Activated naive CD4-positive, alpha-beta T cell treated with anti-CD3 and anti-CD28 coated beads, Interleukin-2, amount 50 U/mL, for 16 hours (primary cell): Measurements from ENCODE around the gene GRB2.
A peak's percentile ranks its signal among the peaks of the same experiment; 100 is the strongest.
"Not testable (repeated sequence)": the region's sequence is repeated elsewhere in the genome, so short reads cannot be mapped to it uniquely, and the experiment has no call there.

Experiments
- DNase-seq: peaks from one replicate; pipeline ENCODE4 v3.0.0-alpha.2; 2020

GRB2 gene

DNA sequence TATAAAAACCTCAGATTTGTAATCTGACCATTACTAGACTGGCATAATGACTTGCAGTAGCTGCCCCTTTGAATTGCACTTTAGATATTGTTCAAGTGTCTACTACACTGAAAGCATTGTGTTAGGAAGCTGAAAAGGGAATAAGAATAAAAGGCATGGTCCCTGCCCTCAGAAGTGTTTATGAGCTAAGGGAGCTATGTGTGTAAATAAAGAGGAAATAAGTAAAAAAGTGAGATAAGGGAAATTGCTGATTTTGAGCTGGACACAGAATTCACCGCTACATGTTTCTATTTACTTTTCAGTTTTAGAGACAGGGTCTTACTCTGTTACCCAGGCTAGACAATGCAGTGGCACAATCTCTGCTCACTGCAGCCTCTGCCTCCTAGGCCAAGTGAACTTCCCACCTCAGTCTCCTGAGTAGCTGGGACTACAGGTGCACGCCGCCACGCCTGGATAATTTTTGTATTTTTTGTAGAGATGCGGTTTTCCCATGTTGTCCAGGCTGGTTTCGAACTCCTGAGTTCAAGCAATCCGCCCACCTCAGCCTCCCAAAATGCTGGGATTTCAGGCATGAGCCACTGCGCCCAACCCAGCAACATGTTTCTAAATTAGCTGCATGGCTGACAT is 57.0 kb downstream of the GRB2 start:
- no peak for DNase-seq

DNA sequence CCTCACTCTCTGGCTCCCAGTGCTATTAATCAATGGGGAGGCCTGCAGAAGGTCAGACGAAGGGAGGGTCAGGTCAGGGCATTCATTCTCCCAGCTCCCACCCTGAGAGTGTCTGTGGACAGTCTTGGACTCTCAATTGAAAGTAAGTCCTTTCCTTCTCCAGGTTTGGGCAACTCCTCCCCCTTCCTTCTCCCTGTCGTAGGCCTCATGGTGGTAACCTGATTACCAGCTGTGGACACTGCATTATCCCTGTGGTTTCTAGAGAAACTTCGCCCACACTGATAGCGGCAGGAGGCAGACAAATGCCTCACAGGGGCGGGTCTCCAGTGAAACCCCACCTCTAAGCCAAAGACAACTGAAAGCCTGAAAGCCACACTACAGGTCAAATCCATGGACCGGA is 58.6 kb downstream of the GRB2 start:
- DNase-seq: no peak

DNA sequence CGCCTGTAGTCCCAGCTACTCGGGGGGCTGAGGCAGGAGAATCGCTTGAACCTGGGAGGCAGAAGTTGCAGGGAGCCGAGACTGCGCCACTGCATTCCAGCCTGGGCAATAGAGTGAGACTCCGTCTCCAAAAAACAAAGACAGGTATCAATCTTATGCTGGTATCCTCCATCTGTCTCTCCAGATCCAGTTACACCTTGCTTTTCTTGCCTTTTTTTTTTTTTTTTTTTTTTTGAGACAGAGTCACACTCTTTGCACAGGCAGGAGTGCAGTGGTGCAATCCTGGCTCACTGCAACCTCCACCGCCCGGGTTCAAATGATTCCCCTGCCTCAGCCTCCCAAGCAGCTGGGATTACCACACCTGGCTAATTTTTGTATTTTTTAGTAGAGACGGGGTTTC is 59.1 kb downstream of the GRB2 start:
- DNase-seq: not testable (repeated sequence)

DNA sequence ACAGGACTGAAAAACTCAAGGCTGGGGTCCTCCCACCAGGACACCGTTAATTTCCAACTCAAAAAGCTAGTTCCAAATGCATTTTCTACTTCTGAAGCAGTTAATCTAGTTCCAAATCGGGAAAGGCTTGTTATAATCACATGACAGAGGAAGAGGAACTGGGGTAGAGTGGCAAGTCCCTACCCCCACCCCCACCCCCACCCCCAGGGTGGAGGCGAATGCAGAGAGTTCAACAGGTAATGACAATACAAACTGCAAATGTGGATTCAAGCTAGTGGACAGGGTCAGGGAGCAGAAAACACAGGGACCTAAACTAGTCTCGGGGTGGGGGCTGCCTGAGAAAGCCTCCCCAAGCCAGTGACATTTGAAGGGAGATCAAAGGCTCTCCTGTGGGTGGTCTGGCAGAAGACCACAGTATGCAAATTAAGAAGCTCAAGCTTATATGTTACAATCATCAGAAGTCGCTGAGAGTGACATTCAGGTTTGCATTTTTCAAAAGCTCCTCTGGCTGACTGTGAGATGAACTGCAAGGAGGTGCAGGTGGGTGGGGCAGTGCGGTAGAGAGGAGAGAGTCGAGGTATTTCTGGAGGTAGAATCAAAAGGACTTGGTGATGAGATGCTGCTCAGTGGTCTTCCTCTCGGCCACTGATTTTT is 59.8 kb downstream of the GRB2 start:
- peak; percentile 37 for DNase-seq

DNA sequence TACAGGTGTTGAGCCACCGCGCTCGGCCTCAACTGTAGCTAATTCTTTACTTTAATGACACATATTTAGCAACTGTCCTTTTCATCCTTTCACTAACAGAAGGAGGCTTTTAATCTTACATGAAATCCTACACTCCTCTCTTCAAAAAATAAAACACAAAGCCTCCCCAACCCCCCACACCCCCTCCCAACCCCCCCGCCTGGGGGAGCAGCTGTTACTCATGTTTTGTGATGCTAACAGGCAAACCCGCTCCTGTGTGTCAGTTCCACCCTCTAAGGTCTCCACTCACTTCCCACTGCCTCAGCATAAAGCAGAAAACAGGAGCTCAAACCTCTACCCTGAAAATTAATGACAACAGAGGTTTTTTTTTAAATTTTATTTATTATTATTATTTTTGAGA is 60.8 kb downstream of the GRB2 start:
- DNase-seq: peak; percentile 59

DNA sequence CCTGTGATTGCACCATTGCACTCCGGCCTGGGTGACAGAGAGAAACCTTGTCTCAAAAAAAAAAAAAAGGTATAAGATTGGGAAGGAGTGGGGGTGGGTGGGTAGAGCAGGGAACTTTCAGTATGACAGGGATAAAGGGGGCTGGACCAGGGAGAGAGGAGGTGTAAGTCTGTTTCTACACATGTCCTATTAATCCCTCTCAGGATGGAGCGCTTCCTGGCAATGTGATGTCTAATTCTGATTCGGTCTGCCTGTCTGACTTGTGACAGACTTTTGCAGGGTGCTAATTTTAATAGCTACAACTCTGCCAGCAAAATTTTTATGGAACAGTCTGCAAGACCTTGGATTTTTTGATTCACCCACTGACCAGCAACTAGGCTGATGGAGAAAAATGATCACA is 62.5 kb downstream of the GRB2 start:
- DNase-seq: no peak

DNA sequence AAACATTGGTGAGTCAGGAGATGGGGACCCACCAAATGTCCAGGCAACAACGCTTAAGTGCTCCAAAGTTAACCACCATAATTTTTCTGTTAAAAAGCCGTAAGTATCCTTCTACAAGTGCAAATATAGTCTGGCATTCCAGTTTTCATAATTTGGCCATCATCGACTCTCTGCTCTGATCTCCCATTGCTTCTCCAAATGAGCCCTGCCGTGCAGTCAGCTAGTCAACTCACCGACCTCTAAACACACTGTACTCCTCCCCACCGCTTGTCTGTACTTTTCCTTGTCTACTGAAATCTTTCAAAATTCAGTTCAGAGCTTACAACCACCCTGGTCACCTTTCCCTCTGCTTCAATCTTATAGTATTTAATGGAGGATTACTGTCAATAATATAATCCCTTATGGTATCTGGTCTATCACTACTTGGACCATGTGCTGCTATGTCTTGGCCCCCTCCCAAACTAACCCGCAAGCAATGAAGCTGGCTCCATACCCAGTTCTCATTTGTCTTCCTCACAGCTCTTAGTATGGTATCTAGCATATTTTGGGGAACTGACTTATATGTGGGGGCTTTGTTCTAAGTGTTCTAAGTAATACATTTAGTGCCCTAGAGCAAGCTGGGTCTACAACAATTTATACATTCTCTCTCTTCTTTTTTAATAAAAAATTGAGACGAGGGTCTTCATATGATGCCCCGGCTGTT is 63.5 kb downstream of the GRB2 start:
- no peak for DNase-seq

DNA sequence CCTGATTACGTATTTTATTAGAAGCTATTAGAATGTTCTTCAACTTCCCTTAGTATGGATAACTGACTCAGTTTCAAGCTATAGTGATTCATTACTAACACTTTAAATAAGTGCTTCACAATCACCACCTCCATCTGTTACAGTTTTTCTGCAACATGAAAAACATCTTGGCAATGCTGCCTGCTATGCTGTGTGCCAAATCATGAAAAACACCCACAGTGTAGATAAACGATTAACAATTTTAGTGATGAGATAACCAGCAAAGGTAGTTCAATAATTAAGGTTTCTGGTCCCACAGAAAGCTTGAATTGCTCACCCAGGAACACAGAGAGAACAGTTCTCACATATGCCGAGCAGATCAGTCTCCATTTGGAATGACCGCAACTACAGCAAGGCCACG is 64.8 kb downstream of the GRB2 start:
- DNase-seq: no peak

DNA sequence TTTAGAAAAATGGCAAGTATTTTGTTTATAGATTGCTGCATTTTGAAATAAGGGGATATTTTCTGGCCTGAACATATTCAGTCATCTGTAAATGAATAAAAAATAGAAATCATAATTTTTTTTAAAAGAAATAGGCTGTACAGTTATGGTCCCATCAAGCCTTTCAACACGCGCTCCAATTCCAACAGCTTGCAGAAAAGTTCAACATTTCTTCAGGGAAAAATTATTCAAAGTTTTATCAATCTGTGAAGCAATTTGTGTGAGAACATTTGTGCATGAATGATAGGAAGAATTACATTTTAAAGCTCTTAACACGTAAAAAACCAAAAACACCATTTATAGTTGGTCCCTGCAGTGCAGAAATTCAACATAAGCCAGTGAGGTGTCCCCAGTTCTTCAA is 65.5 kb downstream of the GRB2 start:
- no peak for DNase-seq

DNA sequence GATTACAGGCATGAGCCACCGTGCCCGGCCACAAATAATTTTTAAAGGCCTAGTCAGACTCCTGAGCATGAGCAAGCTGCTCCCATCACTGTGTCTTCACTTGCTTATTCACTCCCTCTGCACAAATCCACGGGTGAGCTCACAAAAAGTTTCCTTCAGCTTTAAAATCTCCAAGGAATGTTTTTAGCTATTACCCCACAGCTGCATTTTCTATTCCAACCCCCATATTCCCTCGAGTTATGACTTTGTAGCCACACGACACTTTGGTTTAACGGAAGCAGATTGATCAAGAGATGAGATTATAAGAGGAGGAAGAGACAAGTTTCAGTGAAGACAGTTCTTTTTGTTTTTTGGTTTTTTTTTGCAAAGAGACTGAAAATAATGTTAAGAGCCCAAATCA is 67.1 kb downstream of the GRB2 start:
- no peak for DNase-seq

DNA sequence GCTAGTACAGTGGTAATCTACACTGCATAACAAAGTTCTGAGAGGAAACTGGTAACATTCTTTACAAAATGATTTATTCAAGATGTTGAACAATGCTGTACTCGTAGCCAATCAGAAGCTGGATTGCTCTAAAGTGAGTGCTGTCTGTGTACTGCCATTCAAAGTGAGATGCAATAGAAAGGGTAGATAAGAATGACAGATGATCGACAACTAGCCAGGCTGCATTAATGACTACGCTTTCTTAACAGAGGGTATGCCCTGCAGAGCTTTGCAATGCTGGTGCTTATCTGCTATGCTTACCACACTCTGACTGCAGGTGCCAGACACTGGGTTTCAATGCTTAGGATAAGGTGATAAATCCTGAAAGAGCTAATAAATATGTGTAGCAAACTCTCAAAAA is 70.2 kb downstream of the GRB2 start:
- DNase-seq: no peak

DNA sequence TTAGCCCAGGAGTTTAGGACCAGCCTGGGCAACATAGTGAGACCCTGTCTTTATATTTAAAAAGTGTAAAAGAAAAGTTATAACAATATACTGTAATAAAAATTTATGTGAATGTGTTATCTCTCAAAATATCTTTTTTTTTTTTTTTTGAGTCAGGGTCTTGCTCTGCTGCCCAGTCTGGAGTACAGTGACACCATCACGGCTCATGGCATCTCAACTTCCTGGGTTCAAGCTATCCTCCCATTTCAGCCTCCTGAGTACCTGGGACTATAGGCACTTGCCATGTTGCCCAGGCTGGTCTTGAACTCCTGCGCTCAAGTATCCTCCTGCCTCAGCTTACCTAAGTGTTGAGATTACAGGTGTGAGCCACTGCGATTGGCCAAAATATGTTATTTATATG is 70.8 kb downstream of the GRB2 start:
- no peak for DNase-seq

DNA sequence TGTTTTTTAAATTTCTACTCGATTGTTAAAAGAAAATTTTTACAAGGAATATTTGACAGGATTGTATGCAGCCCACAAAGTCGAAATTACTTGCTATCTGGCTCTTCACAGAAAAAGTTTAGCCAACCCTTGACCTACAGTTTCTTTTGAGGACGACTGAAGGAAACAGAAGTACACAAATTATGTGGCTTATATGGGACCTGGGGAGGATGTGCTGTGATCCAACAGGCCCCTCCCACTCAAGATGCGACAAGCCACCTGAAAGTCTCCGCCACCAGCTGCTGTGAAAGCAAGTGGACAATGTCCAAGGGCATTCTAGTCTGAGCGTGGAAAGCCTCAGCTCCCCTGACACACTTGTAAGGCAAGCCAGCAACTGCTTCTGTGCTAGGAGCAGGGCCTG is 73.8 kb downstream of the GRB2 start:
- DNase-seq: no peak

DNA sequence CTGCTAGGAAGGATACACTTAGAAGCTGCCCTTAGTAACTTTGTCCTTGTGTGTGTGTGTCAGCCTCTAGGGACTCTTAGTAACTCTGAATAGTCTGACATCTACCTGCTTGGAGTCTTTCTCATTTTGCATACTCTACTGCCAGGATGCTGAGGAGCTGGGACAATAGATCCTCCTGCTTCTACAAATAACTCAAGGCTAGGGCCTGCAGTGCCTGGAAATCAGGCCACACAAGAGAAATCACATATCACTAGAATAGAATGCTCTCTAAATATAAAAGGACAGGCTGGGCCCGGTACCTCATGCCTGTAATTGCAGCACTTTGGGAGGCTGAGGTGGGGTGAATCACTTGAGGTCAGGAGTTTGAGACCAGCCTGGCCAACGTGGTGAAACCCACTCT is 77.7 kb downstream of the GRB2 start:
- no peak for DNase-seq

DNA sequence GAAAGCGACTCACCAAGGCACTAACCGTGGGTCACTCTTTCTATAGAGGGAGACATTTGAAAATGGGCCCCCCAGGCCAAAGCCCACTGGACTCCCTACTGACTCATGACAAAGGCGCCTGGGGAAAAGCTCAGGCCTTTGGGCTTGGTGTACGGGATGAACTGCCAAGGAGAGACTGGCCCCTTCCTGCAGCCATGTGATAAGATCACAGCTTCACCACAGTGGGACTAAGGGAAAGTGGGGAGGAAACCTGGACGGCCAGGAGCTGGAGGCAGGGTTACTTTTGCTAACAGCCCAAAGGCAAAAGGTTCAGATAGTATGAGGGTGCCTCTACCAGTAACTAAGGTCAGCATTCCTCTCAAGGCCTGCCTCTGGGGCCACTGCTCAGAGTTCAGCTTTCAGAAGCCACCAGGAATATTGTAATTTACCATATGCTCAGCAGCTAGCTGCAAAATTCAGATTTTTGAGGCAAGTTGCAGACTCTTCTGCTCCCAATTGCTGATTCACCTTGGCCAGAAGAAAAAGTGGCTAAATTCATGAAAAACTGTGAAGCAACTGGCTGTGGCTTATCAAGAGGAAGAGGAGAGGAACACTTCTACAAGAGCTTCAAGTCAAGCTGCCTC is 79.1 kb downstream of the GRB2 start:
- DNase-seq: no peak

DNA sequence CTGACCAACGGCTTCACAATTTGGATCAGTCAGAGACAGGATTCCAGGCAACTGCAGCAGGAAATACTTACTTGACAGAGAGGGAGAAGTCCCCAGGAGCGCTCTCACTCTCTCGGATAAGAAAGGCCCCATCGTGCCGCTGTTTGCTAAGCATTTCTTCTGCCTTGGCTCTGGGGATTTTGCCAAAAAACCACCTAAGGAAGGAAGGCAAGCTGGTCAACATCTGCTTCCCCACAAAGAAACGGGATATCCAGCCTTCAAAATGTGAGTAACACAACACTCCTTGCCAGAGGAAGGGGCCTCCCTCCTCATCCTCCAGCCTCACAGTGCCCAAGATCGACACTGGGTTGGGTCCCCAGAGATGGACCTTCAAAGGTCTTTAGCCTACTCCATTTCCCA is 79.7 kb downstream of the GRB2 start:
- DNase-seq: no peak

DNA sequence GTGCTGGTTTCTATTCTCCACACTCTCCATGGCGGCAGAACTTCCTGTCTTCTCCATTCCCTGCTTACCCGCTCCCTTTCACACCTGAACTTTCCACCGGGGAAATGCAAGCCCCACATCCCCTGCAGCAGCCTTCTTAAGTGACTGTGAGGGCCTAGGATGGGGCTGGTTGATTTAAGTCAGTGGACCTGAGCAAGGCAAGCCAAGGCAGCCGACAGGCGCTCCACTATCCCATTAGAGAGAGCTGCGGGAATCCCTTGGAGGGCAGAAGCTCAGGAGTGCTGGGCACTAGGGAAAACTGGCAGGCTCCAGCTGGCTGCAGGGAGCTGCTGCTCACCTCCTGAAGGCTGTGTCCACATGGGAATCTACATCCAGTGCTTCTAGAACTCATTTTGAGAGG is 80.1 kb downstream of the GRB2 start:
- DNase-seq: no peak

DNA sequence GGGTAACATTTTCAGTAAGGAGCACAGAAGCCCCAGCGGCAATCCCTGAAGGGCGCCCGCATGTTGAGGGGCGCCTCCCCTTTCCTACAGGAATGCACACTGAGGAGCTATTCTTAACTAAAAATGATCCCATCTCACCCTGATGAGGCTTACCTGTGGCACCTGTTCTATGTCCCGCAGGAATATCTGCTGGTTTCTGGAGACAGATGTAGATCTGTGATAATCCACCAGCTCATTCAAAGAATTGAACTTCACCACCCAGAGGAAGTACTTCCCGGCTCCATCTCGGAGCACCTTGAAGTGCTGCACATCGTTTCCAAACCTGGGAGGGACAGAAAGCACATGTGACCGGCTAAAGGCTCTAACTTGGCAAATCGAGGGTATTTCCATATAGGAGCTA is 84.0 kb downstream of the GRB2 start:
- DNase-seq: no peak

DNA sequence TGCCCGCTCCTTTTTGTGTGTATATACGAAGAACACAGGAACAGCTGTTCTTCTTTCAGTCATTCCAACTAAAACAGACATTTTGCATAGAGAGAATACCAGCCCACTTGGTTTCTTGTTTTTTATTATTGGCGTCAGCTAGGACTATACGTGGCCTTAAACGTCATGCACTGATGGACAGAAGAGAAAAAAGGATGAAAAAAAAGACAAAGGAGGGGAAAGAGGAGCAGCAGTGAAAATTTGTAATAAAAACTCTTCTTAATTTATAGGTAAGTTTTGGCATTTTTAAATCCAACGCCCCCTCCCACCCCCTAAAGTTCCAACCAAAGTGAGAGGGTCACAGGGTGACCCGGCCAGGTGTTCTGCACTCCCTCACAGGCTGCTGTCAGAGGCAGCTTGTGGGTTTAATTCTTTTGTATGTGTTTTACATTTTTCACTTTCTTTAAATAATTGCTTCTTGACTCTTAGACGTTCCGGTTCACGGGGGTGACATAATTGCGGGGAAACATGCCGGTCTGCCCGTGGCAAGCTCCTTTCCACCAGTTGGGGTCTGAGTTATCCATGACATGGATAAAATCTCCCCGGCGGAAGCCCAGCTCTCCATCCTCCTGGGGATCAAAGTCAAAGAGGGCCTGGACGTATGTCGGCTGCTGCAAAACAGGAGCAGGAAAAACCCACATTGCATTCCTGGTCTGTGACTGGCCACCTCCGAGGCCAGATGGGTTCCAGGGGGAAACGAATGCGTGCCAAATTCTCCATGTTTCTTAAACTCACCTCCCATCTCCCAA is 85.4 kb downstream of the GRB2 start:
- DNase-seq: no peak

DNA sequence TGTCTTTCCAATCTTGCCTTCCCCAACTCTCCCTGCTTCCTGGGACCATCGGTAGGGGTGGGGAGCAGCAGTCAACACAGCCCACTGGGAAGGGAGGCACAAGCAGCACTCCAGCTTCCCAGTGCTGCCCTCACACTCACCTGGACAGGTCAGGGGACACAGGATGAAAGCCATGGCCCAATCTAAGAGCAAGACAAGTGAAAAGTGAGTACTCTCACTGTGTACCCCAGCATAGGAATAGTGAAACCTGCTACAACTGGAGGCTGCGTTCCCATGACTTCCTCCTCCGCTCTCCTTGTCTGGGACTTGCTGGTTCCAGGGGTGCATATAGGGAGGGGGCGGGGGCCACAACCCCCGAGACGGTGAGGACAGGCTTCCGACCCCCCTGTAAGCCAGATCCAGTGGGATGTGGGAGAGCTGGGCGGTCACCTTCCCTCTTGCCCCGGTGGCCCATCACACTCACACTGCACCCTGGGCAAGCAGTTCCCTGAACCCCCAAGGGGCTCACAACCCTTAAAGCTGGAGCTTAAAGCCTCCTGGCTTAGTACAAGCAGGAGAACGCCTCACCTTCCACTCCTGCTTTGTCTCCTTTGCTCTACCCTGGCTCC is 86.8 kb downstream of the GRB2 start:
- no peak for DNase-seq

DNA sequence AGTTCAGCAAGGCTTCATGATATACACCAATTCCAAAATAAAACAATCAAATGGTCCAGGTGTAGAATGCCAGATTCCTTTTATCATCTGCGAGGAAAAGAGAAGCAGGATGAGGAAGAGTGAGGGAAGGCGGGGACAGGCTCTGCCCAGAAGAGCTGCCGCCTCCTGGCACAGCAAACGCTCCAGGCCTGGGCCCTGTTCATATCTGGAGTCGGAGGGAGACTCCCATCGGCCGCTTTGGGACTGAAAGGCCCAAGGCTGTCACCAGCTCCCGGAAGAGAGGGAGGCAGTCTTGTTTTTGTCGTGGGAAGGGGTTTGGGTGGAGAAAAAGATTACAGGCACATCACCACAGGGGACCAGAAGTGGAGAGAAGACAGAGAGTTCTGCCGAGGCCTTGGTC is 87.3 kb downstream of the GRB2 start:
- DNase-seq: no peak

DNA sequence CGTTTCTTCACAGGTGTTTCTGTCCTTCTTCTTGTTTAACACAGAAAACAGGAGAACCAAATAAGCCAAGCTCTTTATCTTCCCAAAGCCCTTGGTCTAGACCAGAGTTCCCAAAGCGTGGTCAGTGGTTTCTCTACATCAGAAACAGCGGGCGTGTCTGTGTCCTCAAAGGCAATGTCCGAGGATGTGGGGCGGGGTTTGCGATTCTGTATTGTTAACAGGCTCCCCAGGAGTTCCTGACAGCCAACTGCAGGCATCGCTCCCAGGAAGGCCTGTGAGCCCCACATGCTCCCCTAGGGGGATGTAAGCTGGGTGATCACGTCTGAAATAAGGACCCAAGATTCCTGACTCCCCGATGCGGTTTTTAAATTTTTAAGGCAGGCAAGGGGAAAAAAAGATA is 87.8 kb downstream of the GRB2 start:
- DNase-seq: no peak

DNA sequence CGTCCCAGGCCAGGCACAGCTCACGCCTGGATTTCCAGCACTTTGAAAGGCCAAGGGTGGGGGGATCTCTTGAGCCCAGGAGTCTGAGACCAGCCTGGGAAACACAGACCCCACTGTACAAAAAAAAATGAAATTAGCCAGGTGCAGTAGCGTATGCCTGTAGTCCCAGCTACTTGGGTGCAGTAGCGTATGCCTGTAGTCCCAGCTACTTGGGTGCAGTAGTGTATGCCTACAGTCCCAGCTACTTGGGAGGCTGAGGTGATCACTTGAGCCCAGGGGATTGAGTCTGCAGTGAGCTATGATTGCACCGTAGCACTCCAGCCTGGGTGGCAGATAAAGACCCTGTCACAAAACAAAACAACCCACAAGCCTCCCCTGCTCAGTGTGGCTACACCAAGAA is 89.2 kb downstream of the GRB2 start:
- DNase-seq: no peak
